ENCODE results near the gene KRTAP6-1. TPM values are rescaled to one million over a fixed set of nuclear protein-coding genes. Genes with fewer than 3 reads are reported as not detected.

KRTAP6-1 gene
- total RNA-seq, 1 experiment from 2014 or later = not detected

DNA sequence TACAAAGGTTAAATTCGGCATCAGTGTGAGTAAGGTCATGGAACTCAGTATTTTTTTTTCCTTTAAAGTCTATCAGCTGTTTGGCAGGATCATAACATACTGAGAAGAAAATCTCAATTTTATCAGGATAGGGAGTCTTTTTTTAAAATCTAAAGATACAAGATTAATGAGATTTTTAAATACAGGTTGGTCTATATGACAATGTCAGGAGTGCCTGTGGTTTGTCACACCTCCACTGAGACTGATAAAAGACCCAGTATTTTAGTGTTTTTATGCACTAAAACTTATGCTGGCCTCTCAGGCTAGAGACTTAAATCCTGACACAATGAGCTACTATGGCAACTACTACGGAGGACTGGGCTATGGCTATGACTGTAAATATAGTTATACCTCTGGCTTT lies 28.8 kb upstream of the KRTAP6-1 start, which contains the start of gene KRTAP20-3:
TSS of gene KRTAP20-3 (plus strand) at position 301 of the 400 bp plus-strand sequence.
- CTCF ChIA-PET = no interaction called here
- no TSS peak for BruUV-seq (replicated peaks)
- DNase-seq = no peak
- no peak for TF ChIP-seq EZH2 (IDR thresholded peaks at IDR 0.05; ENCODE audit: low read depth)
- H3K9me2 ChIP-seq (ENCODE audit: insufficient read depth) = no peaks in the 10 kb centered on the region
- no peaks in the 10 kb centered on the region for H4K20me1 ChIP-seq (ENCODE audit: insufficient read depth)
- no peaks in the 10 kb centered on the region for H3F3A ChIP-seq (ENCODE audit: insufficient read depth, low read depth)
- H3K27ac ChIP-seq = no peak within 1 kb of the TSS
- H3K4me1 ChIP-seq (replicated peaks; ENCODE audit: insufficient read depth) = no peaks in the 10 kb centered on the region
- no peaks in the 10 kb centered on the region for H3K36me3 ChIP-seq (ENCODE audit: low read depth)
- no peaks in the 10 kb centered on the region for H3K79me2 ChIP-seq (ENCODE audit: low read depth)
- no peak within 1 kb of the TSS for H3K4me3 ChIP-seq
- H2AFZ ChIP-seq = no peak within 1 kb of the TSS
- intact Hi-C loops (cut with micrococcal nuclease; ENCODE audit: unreplicated experiment) = no loop called here
- no peaks in the 10 kb centered on the region for H3K9me3 ChIP-seq (ENCODE audit: insufficient read depth, low read depth)
- POLR2A ChIA-PET (ENCODE audit: unreplicated experiment) = no interaction called here
- H3K4me2 ChIP-seq = no peak within 1 kb of the TSS
- H3K27me3 ChIP-seq (ENCODE audit: insufficient read depth, low read depth) = no peaks in the 10 kb centered on the region

DNA sequence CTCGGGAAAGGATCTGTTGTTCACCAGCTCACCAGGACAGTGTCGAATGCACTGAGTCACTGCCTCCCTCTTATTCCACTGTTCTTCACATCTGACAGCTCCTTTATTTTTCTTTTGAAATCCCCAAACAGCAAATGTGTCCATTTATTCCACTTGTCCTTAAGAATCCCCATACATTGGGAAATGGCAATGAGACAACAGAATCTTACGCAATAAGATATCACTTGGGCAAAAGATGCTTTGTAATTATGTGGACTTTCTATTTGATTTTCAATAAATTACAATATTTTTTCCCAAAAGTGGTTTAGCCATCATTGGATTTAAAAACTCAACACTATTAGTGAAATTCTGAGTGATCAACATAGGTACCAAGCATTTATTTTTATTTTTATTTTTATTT lies 25.0 kb upstream of the KRTAP6-1 start:
- H3K4me1 ChIP-seq (replicated peaks; ENCODE audit: insufficient read depth) = no peaks in the 10 kb centered on the region
- ChIA-PET POLR2A (ENCODE audit: unreplicated experiment) (no interaction called here), CTCF (no interaction called here)
- H3K4me2 ChIP-seq = no peak overlapping the region
- H3K4me3 ChIP-seq = no peak overlapping the region
- H2AFZ ChIP-seq = no peak overlapping the region
- BruUV-seq (replicated peaks) = no TSS peak
- TF ChIP-seq CTCF (conservative IDR thresholded peaks at IDR 0.05) (no peak), EZH2 (IDR thresholded peaks at IDR 0.05; ENCODE audit: low read depth) (no peak)
- no peaks in the 10 kb centered on the region for H4K20me1 ChIP-seq (ENCODE audit: insufficient read depth)
- no peak overlapping the region for H3K27ac ChIP-seq
- DNase-seq = no peak
- no peaks in the 10 kb centered on the region for H3K9me3 ChIP-seq (ENCODE audit: insufficient read depth, low read depth)
- H3K9me2 ChIP-seq (ENCODE audit: insufficient read depth) = no peaks in the 10 kb centered on the region
- no peaks in the 10 kb centered on the region for H3K79me2 ChIP-seq (ENCODE audit: low read depth)
- intact Hi-C loops (cut with micrococcal nuclease; ENCODE audit: unreplicated experiment) = no loop called here
- no peaks in the 10 kb centered on the region for H3K36me3 ChIP-seq (ENCODE audit: low read depth)
- no peaks in the 10 kb centered on the region for H3K27me3 ChIP-seq (ENCODE audit: insufficient read depth, low read depth)
- no peaks in the 10 kb centered on the region for H3F3A ChIP-seq (ENCODE audit: insufficient read depth, low read depth)

GRCh38 chr21:30634906-30635305 lies 21.2 kb upstream of the KRTAP6-1 start, which contains the start of gene KRTAP20-2:
Gene KRTAP20-2, plus strand, starts transcription at chr21:30635206. Its CDS starts 58 bp downstream, at chr21:30635264.
- H3K9me3 ChIP-seq (ENCODE audit: insufficient read depth, low read depth) = no peaks in the 10 kb centered on the region
- no peak within 1 kb of the TSS for H3K27ac ChIP-seq
- no peak within 1 kb of the TSS for H3K4me2 ChIP-seq
- H3K27me3 ChIP-seq (ENCODE audit: insufficient read depth, low read depth) = no peaks in the 10 kb centered on the region
- no peak for TF ChIP-seq CTCF (conservative IDR thresholded peaks at IDR 0.05)
- TF ChIP-seq EZH2 (IDR thresholded peaks at IDR 0.05; ENCODE audit: low read depth) = no peak
- no peak within 1 kb of the TSS for H3K4me3 ChIP-seq
- H3K9me2 ChIP-seq (ENCODE audit: insufficient read depth) = no peaks in the 10 kb centered on the region
- ChIA-PET POLR2A (ENCODE audit: unreplicated experiment) (no interaction called here), CTCF (no interaction called here)
- H3F3A ChIP-seq (ENCODE audit: insufficient read depth, low read depth) = no peaks in the 10 kb centered on the region
- H3K36me3 ChIP-seq (ENCODE audit: low read depth) = no peaks in the 10 kb centered on the region
- H2AFZ ChIP-seq = no peak within 1 kb of the TSS
- H3K79me2 ChIP-seq (ENCODE audit: low read depth) = no peaks in the 10 kb centered on the region
- no peaks in the 10 kb centered on the region for H3K4me1 ChIP-seq (replicated peaks; ENCODE audit: insufficient read depth)
- no peak for DNase-seq
- no TSS peak for BruUV-seq (replicated peaks)
- intact Hi-C loops (cut with micrococcal nuclease; ENCODE audit: unreplicated experiment) = no loop called here
- H4K20me1 ChIP-seq (ENCODE audit: insufficient read depth) = no peaks in the 10 kb centered on the region

DNA sequence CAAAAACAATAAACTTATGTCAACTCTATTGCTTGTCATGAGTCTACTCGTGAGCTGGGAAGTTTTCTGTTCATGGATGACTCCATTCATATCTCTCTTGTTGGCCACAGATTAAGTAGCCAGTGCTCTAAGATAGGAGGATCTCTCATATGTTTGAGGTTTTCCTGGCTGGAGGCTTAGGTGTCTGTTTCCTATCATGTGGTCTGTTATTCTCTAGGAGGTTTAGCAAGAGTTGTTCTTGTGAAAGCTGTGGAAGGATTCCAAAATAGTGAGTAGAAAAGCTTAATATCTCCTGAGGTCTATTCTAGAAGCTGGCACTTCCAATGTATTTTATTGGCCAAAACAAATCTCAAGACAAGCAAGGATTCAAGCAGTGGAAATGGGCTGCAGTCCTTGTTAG lies 15.5 kb upstream of the KRTAP6-1 start:
- DNase-seq = no peak
- Histone ChIP-seq H3K36me3 (ENCODE audit: low read depth) (no peaks in the 10 kb centered on the region), H3K4me2 (no peak overlapping the region), H3F3A (ENCODE audit: insufficient read depth, low read depth) (no peaks in the 10 kb centered on the region), H3K4me1 (replicated peaks; ENCODE audit: insufficient read depth) (no peaks in the 10 kb centered on the region), H4K20me1 (ENCODE audit: insufficient read depth) (no peaks in the 10 kb centered on the region), H3K4me3 (no peak overlapping the region), H3K9me2 (ENCODE audit: insufficient read depth) (no peaks in the 10 kb centered on the region), H3K27ac (no peak overlapping the region), H3K9me3 (ENCODE audit: insufficient read depth, low read depth) (no peaks in the 10 kb centered on the region), H3K79me2 (ENCODE audit: low read depth) (no peaks in the 10 kb centered on the region), H3K27me3 (ENCODE audit: insufficient read depth, low read depth) (no peaks in the 10 kb centered on the region), H2AFZ (no peak overlapping the region)
- no peak for TF ChIP-seq CTCF (conservative IDR thresholded peaks at IDR 0.05)
- TF ChIP-seq EZH2 (IDR thresholded peaks at IDR 0.05; ENCODE audit: low read depth) = no peak
- no TSS peak for BruUV-seq (replicated peaks)
- ChIA-PET POLR2A (ENCODE audit: unreplicated experiment) (no interaction called here), CTCF (no interaction called here)
- intact Hi-C loops (cut with micrococcal nuclease; ENCODE audit: unreplicated experiment) = no loop called here
